ENCODE measurements around the gene UHRF1. TPM values are rescaled to one million over a fixed set of nuclear protein-coding genes. Genes with fewer than 3 reads are reported as not detected.

UHRF1 gene
- total and polyA plus RNA-seq, 2 of the 13 experiments (the other 11 are each of a cell fraction or from before 2014, with no cell fraction given): 6.8 to 78.4 TPM

DNA sequence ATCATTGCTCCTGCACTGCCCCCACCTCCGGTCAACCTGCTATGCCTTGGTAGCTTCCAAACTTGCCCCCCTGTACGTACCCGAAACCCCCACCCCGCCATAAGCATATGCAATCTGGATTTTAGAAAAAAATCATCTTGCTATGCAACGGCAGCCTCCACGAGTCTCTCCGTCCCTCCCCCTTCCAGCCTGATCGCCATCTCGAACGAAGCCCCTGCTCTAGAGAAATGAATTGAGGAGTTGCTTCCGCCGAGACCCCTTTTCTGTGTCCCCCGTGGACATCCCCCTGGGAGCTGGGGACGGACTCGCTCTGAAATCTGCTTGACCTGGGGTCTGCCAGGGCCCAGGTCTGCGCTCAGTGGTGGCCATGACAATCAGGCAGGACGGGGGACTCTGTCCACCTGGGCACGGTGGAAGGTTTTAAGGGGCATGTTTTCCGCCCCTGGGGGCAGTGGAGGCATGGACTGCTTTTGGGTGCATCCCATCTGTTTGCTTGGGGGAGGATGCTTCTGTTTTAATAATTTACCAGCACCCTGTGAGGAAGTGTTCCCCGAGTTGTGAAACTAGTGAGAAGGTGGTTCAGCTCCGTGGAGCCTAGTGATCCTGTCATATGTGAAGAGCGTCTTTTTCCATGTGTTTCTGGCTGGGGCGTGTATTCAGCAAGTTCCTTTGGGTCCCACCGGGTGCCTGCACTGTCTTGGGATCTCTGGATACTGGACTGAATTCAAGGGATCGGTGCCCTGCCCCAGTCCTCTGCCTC lies 60.7 kb downstream of the UHRF1 start (continued):
- TF ChIP-seq, protein P1, sequence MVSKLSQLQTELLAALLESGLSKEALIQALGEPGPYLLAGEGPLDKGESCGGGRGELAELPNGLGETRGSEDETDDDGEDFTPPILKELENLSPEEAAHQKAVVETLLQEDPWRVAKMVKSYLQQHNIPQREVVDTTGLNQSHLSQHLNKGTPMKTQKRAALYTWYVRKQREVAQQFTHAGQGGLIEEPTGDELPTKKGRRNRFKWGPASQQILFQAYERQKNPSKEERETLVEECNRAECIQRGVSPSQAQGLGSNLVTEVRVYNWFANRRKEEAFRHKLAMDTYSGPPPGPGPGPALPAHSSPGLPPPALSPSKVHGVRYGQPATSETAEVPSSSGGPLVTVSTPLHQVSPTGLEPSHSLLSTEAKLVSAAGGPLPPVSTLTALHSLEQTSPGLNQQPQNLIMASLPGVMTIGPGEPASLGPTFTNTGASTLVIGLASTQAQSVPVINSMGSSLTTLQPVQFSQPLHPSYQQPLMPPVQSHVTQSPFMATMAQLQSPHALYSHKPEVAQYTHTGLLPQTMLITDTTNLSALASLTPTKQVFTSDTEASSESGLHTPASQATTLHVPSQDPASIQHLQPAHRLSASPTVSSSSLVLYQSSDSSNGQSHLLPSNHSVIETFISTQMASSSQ (IDR thresholded peaks at IDR 0.05; ENCODE audit: low read depth): no peak
- TF ChIP-seq, protein P1 (CRISPR knock-in tag; IDR thresholded peaks at IDR 0.05; ENCODE audit: borderline replicate concordance): no peak
- TF ChIP-seq ZBTB3 (CRISPR knock-in tag; IDR thresholded peaks at IDR 0.05; ENCODE audit: borderline replicate concordance, low read depth) (no peak), SSRP1 (CRISPR knock-in tag; IDR thresholded peaks at IDR 0.05) (no peak), ZBTB7A (CRISPR knock-in tag; IDR thresholded peaks at IDR 0.05) (no peak), MIER3 (CRISPR knock-in tag; IDR thresholded peaks at IDR 0.05; ENCODE audit: borderline replicate concordance) (no peak), THYN1 (CRISPR knock-in tag; IDR thresholded peaks at IDR 0.05; ENCODE audit: borderline replicate concordance, low read depth) (no peak), SCMH1 (CRISPR knock-in tag; IDR thresholded peaks at IDR 0.05; ENCODE audit: borderline replicate concordance) (no peak), RBM39 (IDR thresholded peaks at IDR 0.05; ENCODE audit: low read depth, low read length, poor library complexity, severe bottlenecking) (no peak)
- TF ChIP-seq, protein P2, sequence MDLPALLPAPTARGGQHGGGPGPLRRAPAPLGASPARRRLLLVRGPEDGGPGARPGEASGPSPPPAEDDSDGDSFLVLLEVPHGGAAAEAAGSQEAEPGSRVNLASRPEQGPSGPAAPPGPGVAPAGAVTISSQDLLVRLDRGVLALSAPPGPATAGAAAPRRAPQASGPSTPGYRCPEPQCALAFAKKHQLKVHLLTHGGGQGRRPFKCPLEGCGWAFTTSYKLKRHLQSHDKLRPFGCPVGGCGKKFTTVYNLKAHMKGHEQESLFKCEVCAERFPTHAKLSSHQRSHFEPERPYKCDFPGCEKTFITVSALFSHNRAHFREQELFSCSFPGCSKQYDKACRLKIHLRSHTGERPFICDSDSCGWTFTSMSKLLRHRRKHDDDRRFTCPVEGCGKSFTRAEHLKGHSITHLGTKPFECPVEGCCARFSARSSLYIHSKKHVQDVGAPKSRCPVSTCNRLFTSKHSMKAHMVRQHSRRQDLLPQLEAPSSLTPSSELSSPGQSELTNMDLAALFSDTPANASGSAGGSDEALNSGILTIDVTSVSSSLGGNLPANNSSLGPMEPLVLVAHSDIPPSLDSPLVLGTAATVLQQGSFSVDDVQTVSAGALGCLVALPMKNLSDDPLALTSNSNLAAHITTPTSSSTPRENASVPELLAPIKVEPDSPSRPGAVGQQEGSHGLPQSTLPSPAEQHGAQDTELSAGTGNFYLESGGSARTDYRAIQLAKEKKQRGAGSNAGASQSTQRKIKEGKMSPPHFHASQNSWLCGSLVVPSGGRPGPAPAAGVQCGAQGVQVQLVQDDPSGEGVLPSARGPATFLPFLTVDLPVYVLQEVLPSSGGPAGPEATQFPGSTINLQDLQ (CRISPR knock-in tag; IDR thresholded peaks at IDR 0.05): no peak
- TF ChIP-seq, protein P3, sequence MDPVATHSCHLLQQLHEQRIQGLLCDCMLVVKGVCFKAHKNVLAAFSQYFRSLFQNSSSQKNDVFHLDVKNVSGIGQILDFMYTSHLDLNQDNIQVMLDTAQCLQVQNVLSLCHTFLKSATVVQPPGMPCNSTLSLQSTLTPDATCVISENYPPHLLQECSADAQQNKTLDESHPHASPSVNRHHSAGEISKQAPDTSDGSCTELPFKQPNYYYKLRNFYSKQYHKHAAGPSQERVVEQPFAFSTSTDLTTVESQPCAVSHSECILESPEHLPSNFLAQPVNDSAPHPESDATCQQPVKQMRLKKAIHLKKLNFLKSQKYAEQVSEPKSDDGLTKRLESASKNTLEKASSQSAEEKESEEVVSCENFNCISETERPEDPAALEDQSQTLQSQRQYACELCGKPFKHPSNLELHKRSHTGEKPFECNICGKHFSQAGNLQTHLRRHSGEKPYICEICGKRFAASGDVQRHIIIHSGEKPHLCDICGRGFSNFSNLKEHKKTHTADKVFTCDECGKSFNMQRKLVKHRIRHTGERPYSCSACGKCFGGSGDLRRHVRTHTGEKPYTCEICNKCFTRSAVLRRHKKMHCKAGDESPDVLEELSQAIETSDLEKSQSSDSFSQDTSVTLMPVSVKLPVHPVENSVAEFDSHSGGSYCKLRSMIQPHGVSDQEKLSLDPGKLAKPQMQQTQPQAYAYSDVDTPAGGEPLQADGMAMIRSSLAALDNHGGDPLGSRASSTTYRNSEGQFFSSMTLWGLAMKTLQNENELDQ (CRISPR knock-in tag; IDR thresholded peaks at IDR 0.05; ENCODE audit: borderline replicate concordance): no peak
- TF ChIP-seq, protein P4, sequence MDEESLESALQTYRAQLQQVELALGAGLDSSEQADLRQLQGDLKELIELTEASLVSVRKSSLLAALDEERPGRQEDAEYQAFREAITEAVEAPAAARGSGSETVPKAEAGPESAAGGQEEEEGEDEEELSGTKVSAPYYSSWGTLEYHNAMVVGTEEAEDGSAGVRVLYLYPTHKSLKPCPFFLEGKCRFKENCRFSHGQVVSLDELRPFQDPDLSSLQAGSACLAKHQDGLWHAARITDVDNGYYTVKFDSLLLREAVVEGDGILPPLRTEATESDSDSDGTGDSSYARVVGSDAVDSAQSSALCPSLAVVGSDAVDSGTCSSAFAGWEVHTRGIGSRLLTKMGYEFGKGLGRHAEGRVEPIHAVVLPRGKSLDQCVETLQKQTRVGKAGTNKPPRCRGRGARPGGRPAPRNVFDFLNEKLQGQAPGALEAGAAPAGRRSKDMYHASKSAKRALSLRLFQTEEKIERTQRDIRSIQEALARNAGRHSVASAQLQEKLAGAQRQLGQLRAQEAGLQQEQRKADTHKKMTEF (CRISPR knock-in tag; IDR thresholded peaks at IDR 0.05): no peak
- TF ChIP-seq, protein P5, sequence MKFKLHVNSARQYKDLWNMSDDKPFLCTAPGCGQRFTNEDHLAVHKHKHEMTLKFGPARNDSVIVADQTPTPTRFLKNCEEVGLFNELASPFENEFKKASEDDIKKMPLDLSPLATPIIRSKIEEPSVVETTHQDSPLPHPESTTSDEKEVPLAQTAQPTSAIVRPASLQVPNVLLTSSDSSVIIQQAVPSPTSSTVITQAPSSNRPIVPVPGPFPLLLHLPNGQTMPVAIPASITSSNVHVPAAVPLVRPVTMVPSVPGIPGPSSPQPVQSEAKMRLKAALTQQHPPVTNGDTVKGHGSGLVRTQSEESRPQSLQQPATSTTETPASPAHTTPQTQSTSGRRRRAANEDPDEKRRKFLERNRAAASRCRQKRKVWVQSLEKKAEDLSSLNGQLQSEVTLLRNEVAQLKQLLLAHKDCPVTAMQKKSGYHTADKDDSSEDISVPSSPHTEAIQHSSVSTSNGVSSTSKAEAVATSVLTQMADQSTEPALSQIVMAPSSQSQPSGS (CRISPR knock-in tag; IDR thresholded peaks at IDR 0.05): no peak
- TF ChIP-seq, protein P6, sequence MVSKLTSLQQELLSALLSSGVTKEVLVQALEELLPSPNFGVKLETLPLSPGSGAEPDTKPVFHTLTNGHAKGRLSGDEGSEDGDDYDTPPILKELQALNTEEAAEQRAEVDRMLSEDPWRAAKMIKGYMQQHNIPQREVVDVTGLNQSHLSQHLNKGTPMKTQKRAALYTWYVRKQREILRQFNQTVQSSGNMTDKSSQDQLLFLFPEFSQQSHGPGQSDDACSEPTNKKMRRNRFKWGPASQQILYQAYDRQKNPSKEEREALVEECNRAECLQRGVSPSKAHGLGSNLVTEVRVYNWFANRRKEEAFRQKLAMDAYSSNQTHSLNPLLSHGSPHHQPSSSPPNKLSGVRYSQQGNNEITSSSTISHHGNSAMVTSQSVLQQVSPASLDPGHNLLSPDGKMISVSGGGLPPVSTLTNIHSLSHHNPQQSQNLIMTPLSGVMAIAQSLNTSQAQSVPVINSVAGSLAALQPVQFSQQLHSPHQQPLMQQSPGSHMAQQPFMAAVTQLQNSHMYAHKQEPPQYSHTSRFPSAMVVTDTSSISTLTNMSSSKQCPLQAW (CRISPR knock-in tag; IDR thresholded peaks at IDR 0.05): no peak
